GM12801 (cell line): ENCODE data around the gene ILF3.

Experiments
- TF ChIP-seq, protein P1 (sequence below): IDR thresholded peaks from one replicate; pipeline ENCODE4 v1.5.1; 2011; ENCODE audit warnings: control low read depth; ENCODE audit not compliant: insufficient read length; ENCODE audit errors: extremely low read depth

Gene ILF3

DNA sequence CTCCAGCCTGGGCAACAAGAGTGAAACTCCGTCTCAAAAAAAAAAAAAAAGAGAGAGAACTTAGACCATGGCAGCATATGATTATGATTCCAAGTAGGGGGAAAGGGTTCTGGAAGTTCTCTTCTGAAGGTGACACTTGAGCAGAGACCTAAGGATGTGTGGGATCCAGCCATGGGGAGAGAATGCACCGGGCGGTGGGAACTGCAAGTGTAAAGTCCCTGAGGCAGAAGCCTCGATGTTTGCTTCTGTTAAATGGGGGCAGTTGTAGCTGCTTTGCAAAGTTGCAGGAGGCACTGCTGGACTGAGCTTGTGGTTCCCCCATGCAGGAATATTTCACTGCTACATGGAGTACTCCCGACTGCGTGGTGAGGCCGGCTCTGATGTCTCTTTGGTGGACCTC, 19.7 kb upstream of the ILF3 start:
- TF ChIP-seq, protein P1, sequence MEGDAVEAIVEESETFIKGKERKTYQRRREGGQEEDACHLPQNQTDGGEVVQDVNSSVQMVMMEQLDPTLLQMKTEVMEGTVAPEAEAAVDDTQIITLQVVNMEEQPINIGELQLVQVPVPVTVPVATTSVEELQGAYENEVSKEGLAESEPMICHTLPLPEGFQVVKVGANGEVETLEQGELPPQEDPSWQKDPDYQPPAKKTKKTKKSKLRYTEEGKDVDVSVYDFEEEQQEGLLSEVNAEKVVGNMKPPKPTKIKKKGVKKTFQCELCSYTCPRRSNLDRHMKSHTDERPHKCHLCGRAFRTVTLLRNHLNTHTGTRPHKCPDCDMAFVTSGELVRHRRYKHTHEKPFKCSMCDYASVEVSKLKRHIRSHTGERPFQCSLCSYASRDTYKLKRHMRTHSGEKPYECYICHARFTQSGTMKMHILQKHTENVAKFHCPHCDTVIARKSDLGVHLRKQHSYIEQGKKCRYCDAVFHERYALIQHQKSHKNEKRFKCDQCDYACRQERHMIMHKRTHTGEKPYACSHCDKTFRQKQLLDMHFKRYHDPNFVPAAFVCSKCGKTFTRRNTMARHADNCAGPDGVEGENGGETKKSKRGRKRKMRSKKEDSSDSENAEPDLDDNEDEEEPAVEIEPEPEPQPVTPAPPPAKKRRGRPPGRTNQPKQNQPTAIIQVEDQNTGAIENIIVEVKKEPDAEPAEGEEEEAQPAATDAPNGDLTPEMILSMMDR: no peak

DNA sequence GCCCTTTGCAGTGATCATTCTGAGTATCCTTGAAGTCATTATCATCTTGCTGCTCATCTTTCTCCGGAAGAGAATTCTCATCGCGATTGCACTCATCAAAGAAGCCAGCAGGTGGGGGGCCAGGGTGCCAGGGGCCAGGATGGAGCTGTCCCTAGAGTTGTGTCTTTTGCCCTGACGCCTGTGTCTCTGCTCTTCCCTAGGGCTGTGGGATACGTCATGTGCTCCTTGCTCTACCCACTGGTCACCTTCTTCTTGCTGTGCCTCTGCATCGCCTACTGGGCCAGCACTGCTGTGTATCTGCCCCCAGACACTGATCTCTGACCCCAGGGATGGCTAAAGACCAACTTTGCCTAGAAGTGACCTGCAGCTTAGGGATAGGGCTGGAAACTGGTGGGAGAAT, 19.2 kb upstream of the ILF3 start:
- TF ChIP-seq, protein P1: no peak

DNA sequence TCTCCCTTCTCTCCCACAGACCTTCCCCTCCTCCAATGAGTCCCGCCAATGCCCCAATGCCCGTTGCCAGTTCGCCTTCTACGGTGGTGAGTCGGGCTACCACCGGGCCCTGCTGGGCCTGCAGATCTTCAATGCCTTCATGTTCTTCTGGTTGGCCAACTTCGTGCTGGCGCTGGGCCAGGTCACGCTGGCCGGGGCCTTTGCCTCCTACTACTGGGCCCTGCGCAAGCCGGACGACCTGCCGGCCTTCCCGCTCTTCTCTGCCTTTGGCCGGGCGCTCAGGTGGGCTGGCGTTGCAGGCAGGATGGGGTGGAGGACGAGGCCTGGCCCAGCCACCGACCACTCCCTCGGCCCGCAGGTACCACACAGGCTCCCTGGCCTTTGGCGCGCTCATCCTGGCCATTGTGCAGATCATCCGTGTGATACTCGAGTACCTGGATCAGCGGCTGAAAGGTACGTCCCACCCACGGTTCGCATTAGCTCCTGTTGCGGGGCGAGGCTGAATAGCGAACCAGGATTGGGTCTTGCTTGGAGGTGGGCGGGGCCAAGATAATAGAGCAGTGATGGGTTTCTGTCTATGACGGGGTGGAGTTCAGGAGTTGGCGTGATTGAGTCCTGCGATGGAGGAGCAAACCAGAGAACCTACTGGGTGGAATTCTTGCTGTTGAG, 17.7 kb upstream of the ILF3 start:
- TF ChIP-seq, protein P1: no peak

DNA sequence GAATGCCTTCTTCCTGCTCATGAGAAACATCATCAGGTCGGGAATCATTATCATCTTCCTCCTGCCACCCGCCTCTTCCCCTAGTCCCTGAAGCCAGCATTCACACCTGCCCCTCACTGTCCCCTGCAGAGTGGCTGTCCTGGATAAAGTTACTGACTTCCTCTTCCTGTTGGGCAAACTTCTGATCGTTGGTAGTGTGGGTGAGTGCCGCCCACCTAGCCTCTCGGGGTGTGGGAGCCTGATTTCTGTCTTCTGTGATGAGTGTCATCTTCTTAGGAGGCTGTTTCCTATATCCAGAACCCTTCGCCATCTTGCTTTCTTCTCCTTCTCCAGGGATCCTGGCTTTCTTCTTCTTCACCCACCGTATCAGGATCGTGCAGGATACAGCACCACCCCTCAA, 16.3 kb upstream of the ILF3 start:
- TF ChIP-seq, protein P1: no peak

DNA sequence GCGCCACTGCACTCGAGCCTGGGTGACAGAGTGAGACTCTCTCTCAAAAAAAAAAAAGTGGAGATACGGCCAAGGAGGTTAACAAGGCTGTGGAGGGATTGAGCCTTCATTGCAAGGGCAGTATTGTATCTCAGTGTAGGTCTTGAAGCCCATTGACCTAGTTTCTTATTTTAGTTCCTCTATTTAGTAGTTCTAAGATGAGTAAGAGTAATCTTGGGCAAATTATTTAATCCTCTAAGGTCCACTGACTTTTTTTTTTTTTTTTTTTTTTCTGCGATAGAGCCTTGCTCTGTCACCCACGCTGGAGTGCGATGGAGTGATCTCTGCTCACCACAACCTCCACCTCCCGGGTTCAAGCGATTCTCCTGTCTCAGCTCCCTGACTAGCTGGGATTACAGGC, 14.3 kb upstream of the ILF3 start:
- TF ChIP-seq, protein P1: no peak

DNA sequence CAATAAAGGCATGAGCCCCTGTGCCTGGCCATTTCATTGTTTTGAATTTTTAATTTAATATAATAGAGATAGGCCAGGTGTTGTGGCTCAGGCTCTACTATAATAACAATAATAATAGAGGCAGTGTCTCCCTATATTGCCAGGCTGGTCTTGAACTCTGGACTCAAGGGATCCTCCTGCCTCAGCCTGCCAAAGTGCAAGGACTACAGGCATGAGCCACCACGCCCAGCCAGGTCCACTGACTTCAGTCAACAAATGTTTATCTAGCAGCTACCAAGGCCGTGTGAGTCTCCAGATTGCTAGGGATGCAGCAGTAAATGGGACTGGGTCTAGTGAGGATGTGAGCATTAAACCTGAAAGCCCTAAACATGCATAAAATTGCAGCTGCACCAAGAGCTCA, 13.8 kb upstream of the ILF3 start:
- TF ChIP-seq, protein P1: no peak

DNA sequence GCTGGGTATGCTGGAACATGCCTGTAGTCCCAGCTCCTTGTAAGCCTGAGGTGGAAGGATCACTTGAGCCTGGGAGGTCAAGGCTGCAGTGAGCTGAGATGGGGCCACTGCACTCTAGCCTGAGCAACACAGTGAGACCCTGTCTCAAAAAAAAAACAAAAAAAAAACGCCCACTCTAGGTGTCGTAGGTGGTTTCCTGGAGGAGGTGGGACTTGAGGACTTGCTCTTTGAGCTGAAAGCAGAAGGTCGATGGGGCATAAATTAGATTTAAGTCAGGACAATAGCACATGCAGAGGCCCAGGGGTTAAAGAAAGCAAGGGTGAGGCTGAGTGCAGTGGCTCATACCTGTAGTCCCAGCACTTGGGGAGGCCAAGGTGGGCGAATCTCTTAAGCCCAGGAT, 12.9 kb upstream of the ILF3 start:
- TF ChIP-seq, protein P1: no peak
